Spleen (tissue), 7 donors: Measurements from ENCODE around the gene TEX53.

ENCODE experiments used
- POLR2A ChIP-seq, 3 donors: fragments of 450-650 bp; IDR thresholded peaks; one replicate each; pipeline ENCODE4 v1.5.1; 2017; ENCODE audit warnings: antibody characterized with exemption in 3 of 3, mild to moderate bottlenecking in 1 of 3
- POLR2AphosphoS5 ChIP-seq, 3 donors: sonication (generic); formaldehyde crosslinking; IDR thresholded peaks; one replicate each; pipeline ENCODE4 v1.5.1; 2017; ENCODE audit warnings: antibody characterized with exemption in 3 of 3
- TF ChIP-seq, protein P1 (sequence below), 11 experiments: fragments of 200-600 bp in 7 of 11; fragments of 450-650 bp in 4 of 11; sonication (generic) in 4 of 11; IDR thresholded peaks in 8 of 11; conservative IDR thresholded peaks in 3 of 11; 1 replicate in 7 of 11; 2 replicates in 4 of 11; pipeline versions ENCODE4 v1.4.0 to v1.8.0; 2016 to 2021; ENCODE audit warnings: antibody characterized with exemption in 11 of 11, inconsistent platforms in 4 of 11, mild to moderate bottlenecking in 1 of 11
- donor health status: DM: no; HTN: no; CAD: no; lungs with moderate emphysema.
- donor health status: DM: no; HTN: no; CAD: no.
- donor health status: DM: no; HTN: no; CAD: no.

DNA sequence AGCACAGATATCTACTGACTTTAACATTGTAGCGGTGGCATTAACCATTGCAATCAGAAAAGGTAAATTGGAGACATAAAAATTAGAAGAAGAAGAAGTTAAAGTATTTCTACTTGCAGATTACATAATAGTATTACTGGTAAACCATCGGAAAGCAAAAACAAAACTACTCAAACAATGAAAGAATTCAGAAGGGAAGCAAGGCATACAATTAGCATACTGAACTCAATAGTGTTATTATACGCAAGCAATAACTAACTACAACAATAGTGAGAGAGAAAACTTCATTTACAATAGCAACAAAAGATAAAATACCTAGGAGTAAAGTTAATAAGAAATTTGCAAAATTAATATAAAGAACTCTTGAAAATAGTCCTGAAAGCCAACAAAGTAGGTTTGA is 6.6 kb upstream of the TEX53 start:
- TF ChIP-seq, protein P1, sequence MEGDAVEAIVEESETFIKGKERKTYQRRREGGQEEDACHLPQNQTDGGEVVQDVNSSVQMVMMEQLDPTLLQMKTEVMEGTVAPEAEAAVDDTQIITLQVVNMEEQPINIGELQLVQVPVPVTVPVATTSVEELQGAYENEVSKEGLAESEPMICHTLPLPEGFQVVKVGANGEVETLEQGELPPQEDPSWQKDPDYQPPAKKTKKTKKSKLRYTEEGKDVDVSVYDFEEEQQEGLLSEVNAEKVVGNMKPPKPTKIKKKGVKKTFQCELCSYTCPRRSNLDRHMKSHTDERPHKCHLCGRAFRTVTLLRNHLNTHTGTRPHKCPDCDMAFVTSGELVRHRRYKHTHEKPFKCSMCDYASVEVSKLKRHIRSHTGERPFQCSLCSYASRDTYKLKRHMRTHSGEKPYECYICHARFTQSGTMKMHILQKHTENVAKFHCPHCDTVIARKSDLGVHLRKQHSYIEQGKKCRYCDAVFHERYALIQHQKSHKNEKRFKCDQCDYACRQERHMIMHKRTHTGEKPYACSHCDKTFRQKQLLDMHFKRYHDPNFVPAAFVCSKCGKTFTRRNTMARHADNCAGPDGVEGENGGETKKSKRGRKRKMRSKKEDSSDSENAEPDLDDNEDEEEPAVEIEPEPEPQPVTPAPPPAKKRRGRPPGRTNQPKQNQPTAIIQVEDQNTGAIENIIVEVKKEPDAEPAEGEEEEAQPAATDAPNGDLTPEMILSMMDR (IDR thresholded peaks at IDR 0.05 in 8 of 11, conservative IDR thresholded peaks at IDR 0.05 in 3 of 11): no peak
- TF ChIP-seq POLR2A (IDR thresholded peaks at IDR 0.05): no peak
- no peak for TF ChIP-seq POLR2AphosphoS5 (IDR thresholded peaks at IDR 0.05)
